HG02610 (cell line): ENCODE data around the gene SLC9A9.

Experiments
- ATAC-seq: cut with Tn5 transposase; IDR thresholded peaks from one replicate; pipeline ENCODE4 v1.9.1; 2021; ENCODE audit warnings: mild to moderate bottlenecking, moderate library complexity; ENCODE audit not compliant: unreplicated experiment

SLC9A9 gene

DNA sequence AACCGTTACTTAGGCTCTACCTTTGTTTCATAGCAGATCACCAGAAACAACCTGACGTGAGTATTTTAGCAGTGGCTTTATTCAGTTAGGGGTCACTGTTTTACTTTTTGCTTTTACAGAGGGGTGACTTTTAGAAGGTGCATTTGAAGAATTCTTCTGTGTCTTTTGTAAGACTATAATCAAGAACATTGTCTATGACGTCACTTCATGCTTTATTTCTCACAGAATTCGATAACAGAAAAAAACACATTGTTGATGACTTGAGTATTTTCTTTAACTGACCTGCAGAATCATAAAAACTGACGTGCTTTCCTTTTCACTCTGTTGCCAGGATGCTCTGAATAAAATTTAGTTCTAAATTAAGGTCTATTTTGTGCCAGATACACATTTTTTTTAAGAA, 244.5 kb downstream of the SLC9A9 start:
- ATAC-seq = no peak

DNA sequence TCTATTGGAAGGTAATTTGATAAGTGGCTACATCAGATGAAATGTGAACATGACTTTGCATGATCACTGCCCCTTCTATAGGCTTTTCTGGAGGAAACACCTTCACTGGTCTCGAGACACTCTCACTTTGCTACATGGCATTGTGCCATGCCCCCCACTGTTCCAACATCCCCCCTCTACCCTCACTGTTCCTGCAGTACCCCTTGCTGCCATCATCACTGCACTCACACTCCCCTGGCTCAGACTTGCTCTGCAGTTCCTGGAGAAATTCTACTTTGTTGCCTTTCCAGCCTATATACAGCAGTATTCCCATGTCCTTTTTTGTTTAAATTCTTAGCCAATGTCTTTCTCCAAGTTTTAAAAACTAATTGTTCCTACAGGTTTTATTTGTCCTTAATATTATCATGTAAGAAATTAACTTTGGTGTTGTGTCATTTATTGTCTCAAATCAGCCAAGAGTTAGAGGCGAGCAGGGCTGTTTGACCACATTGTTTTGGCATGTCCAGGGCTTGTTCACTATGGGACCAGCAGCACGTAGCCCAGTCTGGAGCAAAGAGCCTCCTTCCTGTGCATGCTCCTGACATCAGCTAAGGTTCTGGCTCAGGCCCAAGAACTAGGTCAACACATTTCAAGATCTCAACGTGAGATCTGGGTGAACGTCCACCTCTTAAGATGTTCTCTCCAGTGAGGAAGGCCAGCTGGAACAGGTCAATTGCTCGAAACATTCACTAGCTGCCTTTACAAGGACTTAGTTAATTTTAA, 246.4 kb downstream of the SLC9A9 start:
- ATAC-seq = no peak

DNA sequence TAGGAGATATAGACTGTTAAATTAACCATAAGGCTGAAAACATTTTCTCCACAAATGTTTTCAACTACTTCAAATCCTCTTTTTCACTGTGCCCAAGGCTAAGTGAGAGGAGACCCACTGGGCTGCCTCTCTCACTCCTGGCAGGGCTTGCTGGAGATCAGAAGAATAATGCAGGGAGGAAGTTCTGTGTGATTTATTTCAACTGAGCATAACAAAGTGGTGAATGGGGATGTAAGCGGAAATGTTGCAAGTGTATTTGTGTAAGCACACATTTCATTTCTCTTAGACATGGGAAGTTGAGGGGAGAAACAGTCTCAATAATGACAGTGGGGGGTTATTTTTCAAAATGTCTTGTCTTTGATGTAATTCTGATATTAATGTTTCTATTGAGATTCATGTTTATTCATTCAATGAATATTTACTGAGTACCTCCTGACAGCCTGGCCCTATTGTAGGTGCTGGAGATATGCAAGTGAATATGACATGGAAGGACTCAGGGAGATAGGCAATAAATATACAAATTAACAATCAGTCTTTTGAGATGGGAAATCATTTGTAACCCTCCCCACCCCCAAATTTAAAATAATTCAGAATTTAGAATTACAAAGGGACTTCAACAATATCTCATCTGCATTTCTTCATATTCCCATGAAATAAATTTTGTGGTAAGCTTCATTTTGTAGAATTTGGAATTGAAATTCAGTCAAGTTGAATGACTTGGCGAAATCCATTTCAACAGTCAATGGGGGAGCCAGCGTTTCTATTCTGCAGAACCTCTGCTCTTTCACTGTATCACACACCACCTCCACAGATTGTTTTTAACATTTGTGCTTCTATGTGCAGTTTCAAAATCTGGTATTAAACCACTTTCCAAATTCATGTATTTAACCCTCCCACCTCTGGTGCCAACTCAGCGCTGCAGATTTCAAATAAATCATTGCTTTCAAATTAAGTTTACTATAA, 247.2 kb downstream of the SLC9A9 start:
- ATAC-seq = no peak

DNA sequence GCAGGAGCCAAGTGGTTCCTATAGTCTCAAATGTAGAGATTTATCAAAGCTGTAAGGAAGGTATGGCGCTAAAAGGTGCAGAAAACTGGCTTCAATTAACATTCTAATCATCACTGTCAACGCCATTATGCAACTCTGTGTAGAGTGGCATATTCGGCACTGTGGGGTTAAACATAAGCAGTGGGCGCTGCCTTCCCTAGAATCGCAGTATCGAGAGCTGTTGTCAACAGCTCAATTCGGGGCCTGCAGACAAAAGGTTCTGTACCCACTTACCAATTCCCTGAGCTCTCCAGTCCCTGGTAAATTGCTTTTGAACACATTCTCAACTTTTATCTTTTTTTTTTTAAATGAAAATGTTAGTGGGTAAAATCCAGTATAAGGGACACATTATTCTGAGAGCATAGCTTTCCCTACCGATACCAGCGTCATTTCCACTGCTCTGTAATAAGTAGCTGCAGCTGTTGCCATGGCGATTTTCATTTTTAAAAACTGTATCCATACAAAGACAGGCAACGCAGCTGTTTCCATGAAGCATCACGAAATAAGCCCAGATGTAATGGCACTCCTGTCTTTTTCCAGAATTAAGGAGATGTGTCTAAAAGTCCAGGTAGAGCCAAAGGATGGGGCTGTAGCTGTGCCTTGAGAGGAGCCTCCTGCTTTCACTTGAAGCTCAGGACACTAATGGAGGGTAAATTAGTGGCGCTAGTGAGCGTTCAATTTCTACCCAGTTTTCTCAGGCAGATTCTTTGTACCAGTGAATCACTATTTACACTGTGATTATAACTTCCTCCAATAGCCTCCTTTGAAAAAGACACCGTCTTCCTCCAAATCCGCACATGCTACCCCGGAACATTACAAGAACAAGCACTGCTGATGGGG, 250.3 kb downstream of the SLC9A9 start:
- ATAC-seq = no peak

DNA sequence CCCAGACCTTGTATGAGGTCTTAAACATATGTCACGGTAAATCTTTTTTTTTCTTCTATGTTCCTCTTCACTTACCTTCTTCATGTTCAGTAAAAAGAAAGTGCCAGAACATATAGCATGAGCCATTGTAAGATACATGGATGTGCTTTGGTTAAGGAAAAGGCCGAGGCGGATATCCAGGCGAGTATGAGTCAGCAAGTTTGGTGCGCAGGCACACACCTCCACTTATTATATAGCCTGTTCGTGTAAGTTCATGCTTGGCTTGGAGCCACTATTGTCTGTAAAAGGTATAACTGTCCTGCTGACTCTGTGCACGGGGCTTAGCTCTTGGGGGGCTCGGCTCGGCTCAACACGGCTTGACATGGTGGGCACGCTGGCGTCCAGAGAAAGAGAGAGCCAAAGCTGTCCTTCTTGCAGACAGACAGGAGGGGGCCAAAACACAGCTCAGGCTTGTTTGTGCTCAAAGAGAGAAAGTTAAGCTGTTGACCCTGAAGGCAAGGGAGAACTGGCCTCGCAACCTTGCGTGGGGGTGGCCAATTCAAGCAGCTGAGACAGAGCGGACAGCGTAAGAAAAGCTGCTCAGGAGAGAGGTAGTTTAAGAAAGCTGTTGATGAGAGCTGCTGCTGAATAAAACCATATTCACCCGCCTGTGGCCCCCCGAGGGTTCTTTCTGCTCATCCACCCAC, 251.2 kb downstream of the SLC9A9 start:
- ATAC-seq = no peak

DNA sequence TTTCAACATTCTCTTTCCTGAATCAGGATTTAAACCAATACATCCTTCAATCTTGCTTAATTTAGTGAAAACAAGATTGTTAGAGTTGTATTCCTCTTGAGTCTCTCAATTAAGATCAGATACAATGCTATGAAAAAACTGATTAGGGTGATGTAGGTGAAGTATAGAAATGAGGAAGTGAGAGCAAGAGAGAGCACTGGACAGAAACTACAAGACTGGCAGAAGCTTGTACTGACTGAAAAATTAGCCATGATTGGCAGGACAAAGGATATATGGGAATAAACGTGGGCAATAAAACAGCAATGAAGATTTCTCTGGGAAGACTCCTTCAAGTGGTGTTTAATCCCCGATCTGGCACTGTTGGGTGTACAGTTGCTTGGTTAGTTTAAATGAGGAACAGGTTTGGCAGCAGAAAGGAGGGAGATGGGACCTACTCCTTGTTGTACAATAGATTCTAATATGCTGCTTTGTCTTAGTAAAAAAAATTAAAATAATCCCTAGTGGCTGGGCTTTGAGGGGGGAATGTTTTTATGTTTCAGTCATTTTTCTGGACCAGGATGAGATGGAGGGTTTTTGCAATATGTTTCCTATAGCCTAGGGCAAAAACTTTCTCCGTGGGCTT, 252.7 kb downstream of the SLC9A9 start:
- peak; percentile 89 for ATAC-seq

DNA sequence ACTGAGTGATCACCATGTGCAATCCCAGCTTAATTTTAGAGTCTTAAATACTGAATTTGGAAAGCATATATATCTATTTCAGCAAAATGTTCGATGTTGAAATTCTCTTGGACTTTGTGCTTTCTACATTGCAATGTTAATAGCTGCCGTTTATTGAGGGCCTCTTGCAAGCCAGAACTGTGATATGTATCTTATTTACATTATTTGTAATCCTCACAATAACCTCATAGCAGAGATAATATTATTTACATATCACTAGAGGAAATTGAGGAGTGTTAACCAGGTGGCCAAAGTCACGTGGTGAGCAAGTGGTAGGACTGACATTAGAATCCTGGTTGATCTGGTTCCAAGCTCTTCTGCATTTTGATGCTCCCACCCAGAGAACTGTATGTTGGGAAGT, 254.1 kb downstream of the SLC9A9 start:
- no peak for ATAC-seq

DNA sequence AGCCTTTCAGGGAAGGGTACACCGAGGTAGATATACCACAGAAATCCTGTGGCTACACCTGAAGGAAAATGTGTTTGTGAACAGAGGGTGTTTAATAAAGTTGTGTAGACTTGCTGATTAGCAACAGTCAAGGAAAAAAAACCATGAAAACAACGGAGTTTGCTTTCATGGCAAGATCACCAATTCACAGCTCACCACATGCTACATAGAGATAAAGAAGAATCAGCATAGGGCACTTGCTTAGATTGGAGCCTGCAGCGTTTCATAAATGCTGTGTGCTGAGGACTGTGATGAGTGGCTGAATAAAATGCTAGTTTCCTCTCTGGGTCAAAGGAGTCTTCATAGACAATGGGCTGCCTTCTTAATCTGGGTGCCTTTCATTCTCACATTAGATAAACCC, 257.6 kb downstream of the SLC9A9 start:
- no peak for ATAC-seq

DNA sequence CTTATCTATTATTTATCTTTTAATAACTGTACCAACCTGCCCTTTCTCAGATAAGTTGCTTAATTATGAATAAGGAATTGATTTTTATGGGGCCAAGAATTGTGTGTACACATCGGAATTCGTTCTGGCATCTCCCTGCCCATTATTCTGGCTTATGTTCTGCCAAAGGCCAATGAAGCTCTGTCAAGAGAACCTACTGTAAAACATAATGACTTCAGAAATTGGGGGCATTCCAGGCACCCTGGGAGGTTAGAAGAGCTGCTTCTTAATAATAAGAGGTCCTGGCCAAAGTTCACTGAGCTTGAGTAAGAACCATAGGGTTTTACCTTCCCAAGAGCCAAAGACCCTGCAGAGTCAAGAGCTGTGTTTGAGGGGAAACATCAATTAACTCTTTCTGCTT, 261.7 kb downstream of the SLC9A9 start:
- no peak for ATAC-seq

DNA sequence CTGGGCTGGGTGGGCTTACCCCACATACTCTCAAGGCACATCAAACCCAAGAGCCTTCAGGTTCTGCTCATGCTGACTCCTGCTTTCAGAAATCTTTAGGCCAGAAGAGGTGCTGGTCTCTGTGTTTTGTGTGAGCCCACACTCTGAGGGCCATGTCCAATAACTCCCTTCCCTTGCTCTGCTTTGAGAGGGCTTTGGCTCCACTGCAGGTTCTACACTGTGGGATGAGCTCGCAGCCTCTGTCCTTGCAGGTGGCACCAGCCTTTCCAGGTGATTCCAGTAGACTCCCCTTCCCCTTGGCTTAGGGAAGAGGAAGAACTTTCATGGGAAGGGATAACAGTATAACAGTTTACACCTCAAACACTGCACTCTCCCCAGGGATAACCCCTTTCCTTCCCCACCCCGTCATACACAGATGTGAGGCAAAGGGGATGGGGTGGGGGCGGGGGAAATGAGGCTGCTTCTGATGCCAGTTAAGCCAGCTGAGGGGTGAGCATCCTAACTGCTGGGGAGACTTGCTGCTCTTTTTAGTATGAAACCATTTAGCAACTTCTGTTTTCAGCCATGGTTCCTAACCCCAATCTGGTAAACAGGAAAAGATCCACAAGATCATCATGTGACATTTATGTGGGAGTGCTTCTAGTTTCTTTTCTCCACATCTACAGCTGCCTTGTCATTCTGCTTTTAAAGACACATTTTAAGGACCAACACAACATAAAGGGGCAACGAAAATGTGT, 262.4 kb downstream of the SLC9A9 start:
- no peak for ATAC-seq

DNA sequence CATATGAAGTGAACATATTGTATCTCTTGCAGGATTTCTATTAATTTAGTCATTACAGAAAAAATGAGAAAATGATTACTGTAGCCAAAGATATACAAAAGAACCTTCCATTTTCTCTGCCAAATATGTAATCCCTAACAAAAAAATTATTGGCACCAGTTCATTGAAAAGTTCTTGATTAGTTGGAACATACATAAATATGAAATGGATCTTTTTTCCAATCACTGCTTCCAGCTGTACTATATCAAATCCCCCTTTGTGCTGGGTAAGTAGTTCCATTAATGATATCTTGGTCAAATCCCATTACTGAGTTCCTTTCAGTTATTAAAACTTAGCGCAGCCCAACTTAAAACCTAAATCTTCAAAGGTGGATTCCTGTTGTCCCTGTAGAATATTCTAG, 263.8 kb downstream of the SLC9A9 start:
- ATAC-seq = no peak

DNA sequence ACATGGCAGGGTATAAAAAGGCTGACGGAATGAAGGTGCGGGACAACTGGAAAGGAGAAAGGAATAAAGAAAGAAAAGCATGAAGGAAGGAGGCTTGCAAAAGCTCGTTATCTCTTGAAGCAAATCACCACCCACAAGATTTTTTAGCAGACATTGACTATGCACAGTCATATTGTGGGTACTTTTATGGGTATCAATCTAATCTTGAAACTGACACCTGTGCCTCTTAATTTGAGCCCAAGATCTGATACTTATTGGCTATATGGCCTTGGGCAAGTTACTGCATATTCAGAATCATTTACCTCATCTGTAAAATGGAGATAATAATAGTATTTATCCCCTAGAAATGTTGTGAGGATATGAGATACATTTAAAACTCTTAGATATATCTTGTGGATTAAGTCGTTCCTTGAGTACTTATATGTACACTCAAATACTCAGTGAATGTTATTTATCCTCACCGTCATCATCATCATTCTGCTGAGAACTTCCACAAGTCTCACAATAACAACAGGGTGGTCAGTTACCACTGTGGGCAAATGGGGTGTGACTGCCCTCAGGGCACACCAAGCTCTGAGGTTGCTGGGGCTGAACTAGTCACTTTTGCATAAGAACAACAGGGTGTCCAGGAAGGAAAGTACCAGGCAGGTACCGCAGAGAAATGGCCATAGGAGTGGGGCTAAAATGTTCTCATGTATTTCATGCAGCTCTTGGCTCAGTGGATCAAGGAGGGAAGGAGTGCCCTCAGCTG, 266.1 kb downstream of the SLC9A9 start:
- ATAC-seq = no peak

DNA sequence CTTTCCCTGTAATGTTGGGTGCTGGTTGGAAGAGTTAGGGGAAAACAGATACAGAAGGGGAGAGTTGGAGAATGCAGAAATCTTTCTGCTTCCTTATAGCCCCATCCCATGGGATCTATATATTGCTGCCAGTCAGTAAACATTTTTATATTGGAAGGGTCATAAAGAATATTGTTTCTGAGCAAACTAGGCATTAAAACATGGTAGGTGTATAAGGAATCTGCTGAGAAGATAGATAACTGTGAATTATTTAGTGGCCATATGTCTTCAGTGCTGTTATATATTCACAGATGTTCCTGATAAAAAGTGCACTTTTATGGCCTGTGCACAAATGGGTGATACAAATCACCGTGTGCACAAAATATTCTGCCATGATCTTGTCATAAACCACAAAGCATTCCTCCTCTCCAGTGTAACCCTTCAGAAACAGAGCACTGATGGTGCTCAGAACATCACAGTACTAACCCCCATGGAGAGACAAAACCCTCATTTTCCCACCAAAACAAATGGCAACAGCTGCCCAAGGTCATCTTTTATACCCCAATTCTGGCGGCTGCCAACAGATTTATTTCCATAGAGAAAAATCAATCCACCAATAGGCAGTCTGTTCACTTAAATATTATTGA, 269.3 kb downstream of the SLC9A9 start:
- ATAC-seq = no peak

DNA sequence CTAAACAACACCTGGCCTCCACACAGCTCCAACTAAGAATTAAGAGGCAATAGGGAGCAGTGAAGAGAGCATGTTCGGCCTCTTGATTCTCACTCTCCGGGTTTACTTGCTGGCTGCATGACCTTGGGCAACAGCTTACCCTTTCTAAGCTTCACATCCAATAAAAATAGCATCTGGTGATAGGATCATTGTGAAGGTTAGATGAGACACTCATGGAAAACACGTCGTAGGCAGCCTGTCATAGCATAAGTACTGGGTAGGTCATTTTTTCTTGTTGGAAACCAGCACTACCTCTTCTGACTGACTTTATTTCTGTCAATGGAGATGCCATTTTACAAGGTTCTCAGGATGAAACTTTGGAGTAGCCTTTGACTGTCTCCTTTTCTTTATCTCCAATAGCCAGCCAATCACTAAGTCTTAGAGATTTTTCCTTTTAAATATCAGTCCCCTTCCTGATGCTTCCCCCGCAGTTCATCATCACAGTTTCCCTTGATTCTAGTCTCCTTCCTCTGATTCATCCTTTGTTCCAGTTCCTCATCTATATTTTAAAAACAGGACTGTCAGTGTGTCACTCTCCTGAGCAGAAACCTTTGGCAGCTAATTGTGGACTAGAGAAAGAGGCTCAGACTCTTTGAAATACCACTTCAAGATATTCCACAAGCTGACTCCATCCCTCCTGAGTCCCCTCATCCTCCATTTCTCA, 271.5 kb downstream of the SLC9A9 start:
- ATAC-seq = no peak

DNA sequence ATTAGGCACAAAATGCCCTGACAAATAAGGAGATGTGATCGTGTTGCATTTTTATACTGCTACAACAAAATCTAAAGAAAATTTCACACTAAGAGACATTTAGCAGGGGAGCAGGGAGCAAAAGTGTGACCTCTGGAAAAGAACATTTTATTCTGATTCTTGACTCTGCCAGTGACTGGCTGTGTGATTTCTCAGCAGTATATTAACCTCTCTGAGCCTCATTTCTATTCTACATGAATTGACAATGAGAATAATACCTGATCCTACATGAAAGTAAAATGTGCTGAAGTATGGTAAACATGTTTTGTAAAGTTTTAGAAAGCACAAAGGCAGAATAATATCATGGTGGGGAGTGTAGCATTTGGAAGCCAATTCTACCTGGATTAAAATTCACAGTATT, 273.3 kb downstream of the SLC9A9 start:
- ATAC-seq = no peak

DNA sequence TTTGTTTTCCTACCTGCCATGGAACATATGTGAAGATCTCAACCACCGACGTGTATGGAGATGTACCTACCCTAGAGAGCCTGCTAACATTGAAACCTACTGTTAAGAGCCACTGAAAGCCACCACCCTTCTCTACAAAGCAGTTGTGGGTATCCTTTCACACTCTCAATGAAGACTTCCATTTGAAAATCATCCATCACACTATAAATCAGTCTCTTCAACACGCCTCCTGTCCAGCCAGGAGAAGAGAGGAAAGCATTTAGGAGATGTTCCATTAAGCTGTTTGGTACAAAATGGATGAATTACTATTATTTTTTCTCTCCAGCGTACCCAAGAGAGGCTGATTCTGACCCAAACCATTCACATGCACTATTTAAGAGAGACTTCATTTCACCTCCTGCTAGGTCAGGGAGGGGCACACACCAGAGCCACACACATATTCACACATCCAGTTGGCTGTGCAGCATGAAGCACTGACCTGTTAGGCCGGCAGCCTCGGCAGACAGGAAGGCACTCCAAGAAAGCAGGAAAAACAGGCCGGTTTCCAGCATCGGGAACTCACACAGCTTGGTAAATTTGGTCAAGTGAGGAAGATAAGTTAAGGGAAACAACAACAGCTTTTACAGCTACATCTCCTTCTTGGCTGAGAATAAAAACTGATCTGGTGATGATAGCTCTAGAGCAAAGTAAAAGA, 274.5 kb downstream of the SLC9A9 start:
- ATAC-seq = no peak

DNA sequence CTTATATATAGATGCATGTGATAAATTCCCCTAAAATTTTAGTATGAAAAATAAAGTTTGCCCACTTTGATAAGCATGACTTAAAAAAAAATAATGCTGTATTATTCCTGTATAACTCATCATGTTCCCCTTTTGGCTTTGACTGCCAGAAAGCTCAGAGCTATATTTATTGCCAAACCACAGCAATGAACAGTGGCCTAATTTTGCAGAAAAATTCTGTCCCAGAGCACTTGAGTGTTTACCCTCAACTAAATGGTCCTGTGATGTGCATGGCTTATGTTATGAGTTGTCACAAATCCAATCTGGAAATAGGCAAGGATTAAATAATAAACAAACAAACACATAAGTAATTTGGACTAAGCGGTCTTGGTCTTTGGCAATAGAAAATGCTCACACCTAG, 276.7 kb downstream of the SLC9A9 start:
- ATAC-seq = no peak
